ENCODE measurements around the gene ZNF592.

Gene ZNF592

DNA sequence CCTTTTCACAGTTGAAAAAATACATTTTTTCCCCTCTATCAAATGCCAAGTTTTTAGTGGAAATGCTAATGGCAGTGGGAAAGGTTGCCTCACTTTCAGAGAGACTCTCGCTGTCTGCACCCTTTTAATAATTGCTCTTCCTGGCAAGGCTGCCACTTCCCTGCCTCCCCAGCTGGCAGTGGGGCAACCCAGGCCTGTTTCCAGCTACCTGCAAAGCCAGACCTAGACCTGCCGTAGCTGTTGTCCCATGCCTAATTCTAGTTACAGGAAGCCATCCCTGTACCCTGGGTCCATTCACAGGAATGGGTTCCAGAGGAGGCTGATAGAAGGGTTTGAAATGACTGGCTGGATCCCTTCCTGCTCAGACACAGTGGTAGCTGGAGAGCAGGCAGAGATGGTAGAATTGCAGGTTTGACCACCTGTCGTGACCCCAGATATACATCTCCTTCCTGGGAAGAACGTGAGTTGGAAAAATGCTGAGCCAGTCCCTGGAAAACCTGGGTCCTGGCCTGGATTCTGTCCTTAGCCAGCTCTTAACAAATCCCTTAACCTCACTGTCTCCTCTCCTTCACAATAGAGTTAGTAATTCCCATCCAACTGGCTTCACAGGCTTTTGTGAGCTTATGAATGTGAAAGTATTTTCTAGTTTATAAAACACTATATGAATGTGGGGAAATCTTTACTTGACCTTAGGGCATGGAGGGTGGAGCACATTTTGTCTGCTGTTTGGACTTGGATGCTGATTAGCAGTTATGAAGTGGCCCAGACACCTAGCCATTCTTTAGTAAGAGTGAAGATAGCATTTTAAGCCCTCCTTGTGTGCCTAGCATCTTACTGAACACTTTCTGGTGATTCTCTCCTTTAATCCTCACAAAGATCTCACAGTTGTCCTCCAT lies 55.9 kb downstream of the ZNF592 start:
- in situ Hi-C loops (cut with MboI; ENCODE audit: low sequenced_read_pairs), result no loop called here

DNA sequence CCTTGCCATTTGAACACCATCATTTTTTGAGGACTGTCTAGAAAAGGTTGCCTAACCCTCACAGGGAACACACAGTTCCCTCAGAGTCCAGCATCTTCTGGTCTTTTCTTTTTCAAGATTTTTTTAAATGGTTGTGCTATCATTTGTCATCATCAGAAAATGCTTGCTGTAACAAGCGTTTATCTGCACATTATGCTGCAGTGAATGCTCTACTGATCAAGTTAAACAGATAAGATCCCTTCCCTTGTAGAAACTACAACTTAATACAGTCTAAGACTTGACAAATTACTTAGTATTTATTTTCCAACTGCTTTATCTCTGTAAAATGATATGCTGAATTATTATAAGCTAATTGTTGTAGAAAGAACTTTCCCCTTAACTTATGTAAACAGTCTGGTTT lies 56.8 kb downstream of the ZNF592 start:
- in situ Hi-C loops (cut with MboI; ENCODE audit: low sequenced_read_pairs), result no loop called here

DNA sequence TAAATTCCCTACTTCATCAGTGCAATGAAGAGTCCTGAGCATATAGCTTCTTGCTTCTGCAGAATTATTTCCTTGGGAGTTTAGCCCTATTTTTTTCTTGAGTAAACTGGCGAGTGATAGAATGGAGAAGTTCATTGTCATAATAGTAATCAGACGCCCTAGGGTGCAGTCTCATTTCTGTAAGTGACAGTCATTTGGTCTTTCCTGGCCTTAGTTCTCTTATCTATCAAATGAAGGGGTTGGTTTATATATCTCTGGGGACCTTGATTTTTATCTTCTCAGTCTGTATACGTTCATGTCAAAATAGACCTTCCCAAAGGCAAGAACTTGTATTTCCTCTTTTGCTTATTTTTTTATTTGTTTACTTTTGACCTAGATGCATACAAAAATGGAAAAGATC lies 58.8 kb downstream of the ZNF592 start:
- in situ Hi-C loops (cut with MboI; ENCODE audit: low sequenced_read_pairs), result no loop called here

DNA sequence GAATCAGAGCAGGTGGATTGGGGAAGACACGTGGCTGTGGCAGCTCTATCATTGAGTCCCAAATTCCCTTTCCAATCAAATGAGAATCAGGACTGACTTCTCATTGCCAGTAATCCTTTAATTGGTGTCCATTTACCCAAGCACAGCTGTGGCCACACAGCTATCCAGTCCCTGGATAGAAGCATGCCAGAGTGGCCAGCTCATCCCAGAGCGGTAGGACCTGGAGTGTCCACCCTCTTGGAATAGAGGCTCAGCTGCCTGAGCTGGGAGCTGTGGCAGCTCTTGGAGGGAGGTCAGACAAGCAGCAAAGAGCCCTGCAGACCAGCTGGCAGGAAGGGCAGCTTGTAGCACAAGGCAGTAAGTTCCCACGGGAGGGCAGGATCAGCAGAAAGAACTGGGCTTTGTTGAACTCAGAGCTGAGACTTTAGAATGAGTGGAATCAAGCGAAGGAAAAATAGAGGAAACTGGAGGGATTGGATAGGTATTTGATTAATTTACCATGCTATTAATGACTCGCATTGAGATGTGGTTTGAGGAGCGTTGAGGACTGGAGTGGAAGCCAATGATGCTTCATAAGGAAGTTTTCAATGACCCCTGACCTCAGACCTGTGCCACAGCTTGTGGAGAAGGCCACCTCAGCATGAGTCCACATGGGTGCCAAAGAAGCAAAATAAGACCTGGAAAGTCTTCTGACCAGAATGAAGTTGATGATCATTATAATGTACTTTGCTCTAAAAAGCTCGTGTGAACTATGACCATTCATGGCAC lies 61.9 kb downstream of the ZNF592 start:
- in situ Hi-C loops (cut with MboI; ENCODE audit: low sequenced_read_pairs), result no loop called here

DNA sequence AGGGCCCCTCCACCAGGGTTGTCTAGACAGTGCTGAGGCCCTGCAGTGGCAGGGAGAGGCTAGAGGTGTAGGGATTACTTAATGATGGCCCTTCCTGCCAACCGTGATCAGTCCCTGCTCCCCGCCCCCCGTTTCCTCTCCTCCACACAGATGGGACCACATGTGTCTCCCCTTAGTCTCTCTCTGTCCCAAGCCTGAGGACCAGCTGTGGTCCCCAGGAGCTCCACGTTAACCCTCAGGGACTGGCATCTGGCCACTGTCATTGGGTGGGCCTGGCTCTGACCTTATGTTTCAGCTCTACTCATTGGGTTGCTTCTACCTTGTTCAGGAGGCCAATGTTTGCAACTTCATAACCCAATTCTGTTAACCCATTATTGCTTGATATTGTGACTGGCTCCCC lies 62.8 kb downstream of the ZNF592 start:
- in situ Hi-C loops (cut with MboI; ENCODE audit: low sequenced_read_pairs), result no loop called here

DNA sequence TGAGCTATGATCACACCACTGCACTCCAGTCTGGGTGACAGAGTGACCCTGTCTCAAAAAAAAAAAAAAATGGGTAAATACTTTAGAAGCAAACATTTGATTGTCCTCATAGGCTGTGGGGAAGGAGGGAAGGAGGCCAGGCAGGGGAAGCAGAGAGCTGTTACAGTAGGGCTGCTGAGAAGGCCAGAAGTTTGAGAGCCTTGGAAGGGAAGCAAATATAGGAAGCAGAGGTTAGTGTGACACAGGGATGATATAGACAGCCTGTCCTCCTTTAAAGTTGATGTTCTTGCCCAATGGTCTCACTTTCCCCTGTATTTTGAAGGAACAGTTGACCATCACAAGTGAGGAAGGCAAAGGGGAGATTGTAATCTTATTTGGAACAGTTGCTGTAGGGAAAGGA lies 63.4 kb downstream of the ZNF592 start:
- in situ Hi-C loops (cut with MboI; ENCODE audit: low sequenced_read_pairs), result no loop called here

DNA sequence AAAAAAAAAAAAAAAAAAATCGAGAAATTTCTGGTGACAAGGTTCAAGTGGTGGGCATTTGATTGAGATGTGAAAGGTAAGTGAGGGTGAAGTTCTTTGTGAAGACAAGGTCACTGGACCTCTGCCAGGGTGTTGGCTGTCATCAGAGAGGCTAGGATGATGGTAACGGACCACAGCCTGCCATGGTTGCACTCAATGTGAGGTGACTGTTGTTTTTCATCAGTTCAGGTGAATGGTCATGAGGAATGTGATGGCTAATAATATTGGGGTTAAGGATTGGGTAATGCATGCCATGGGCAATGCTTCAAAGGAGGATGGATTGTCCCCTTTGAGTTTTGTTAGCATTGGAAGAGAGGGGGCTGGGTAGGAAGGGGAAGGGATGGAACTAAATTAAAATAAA lies 64.5 kb downstream of the ZNF592 start:
- in situ Hi-C loops (cut with MboI; ENCODE audit: low sequenced_read_pairs), result no loop called here

DNA sequence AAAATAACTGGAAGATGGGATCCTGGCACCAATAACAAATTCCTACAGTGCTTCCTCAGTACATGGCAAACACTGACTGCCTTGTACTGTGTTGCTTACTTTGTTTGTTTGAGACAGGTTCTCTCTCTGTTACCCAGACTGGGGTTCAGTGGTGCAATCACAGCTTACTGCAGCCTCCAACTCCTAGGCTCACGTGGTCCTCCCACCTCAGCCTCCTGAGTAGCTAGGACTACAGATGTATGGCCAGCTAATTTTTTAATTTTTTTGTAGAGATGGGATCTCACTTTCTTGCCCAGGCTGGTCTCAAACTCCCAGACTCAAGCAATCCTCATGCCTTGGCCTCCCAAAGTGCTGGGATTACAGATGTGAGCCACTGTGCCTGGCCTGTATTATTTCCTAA lies 65.0 kb downstream of the ZNF592 start:
- in situ Hi-C loops (cut with MboI; ENCODE audit: low sequenced_read_pairs), result no loop called here

DNA sequence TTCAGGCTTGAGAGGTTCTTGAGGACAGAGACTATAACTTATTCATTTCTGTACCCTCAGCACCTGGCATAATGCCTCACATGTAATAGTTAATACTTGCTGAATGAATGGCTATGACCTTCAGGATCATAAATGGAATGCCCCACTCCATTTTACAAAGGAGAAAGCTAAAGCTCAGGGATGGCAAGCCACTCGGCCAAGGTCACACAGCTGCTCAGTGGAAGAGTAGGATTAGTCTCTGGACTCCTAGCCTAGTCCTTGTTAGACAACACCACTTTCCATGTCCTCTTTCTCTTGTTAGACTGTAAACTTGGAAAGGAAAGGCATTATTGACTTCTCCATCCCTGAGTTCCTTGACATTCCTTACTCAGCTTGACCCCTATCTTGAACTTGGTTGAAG lies 65.5 kb downstream of the ZNF592 start:
- in situ Hi-C loops (cut with MboI; ENCODE audit: low sequenced_read_pairs), result no loop called here

DNA sequence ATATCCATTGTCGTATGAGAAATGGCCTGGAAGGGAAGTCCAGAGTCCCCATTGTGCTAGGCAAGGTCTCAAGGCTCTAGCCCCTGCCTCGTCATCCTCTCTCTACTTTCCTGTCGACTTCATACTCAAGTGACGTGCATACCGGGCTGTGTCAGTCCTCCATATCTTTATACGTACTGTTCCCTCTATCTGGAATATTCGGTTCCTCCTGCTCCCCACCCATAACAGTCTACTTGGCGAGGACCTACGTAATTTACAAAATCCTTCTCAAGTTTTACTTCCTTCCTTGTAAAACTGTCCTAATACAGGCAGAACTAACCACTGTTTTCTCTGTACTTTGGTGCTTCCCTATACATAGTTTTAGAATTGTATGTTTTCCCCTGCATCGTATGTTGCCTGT lies 66.5 kb downstream of the ZNF592 start:
- in situ Hi-C loops (cut with MboI; ENCODE audit: low sequenced_read_pairs), result no loop called here

DNA sequence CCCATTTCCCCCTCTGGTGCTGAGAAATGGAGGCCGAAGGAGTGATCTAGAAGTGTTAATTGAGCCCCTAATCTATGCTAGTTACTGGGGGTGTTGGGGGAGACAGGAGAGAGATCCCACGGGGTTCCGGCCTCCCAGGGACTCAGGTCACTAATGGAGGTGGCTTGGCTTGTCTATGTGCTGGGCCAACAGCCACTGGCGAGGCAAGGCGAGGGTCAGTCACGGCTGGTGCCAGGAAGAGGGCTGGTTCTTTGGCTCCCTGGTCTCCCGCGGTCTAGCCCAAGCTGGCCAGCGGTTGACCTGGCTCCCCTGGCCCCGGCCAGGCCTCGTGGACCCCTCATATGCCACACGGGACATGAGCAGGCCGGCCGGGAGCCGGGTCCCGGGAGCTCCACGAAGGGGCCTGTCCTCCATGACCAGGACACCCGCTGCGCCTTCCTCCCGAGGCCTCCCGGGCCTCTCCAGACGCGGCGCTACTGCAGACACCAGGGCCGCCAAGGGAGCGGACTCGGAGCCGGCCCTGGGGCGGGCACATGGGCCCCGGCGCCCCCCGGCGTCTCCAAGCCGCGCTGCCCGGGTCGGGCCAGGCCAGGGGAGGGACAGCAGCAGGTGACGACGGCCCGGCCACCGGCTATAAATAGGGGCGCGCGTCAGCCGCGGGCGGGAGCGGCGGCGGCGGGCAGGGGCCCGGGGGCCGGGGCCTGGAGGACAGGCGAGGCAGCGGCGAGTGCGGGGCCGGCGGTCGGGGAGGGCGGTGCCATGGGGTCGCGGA lies 68.5 kb downstream of the ZNF592 start, which contains the start of gene ALPK3:
Gene ALPK3 (plus strand): TSS at position 663 of the 772 bp plus-strand sequence. CDS start 97 bp downstream, at position 760.
- in situ Hi-C loops (cut with MboI; ENCODE audit: low sequenced_read_pairs), result no loop called here

DNA sequence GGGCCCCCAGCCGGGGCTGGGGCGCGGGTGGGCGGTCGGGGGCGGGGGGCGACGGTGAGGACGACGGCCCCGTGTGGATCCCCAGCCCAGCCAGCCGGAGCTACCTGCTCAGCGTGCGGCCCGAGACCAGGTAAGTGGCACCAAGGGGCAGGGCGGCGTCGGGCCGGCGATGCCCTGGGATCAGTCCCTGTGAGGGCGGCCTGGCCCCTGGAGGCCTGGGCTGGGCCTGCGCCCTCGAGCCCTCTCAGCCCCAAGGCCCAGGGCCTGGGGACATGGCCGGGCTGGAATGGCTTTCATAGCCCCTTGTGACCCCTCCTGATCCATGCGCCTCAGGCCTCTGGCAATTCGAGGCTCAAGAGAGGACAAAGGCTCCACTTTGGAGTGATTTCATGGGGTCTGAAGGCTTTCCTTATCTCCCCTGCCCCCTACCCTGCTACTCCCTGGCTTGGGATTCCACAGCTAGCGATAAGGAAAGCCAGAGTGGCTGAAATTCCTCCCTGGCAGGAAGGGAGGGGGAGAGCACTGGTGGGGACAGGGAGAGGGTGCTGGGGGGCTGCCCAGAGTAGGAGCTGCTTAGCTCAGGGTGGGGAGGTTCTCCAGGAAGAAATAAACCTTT lies 69.2 kb downstream of the ZNF592 start:
- in situ Hi-C loops (cut with MboI; ENCODE audit: low sequenced_read_pairs), result no loop called here

DNA sequence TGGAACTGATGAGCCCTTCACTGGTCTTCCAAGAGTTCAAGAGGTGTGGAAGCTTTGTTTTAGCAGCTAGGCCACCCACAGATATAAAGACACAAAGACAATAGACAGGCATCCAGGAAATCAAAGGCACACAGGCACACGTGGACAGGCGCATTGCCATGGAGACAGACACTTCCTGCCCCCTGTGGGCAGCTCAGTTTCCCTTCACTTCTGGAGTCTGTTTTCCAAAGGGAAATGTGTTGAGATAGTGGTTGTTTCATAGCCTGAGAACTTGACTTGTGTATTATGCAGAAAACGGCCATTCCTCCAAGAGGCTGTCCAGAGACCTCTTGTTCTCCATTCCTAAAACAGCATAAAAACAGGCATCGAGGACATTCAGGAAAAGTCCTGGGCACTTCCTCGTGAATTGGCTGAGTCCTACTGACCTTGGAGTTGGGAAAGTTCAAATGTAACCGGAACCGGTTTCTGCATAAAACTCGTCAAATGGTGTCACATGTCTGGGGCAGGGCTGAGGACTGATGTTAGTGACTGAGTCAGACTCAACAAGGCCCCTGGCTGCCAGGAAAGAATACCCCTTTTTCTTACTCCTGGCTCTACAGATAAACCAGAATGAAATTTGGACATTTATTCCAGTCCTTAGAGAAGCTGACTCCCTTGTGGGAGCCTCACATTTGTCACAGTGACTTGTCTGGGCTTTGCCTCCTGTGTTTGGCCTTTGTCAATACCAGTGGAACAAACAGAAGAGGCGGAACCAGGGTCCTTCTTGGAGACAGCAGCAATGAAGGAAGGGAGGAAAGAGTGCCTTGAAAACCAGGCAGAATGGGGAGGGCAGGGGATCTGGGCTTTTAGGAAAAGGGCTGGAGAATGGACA lies 70.1 kb downstream of the ZNF592 start:
- in situ Hi-C loops (cut with MboI; ENCODE audit: low sequenced_read_pairs), result no loop called here

DNA sequence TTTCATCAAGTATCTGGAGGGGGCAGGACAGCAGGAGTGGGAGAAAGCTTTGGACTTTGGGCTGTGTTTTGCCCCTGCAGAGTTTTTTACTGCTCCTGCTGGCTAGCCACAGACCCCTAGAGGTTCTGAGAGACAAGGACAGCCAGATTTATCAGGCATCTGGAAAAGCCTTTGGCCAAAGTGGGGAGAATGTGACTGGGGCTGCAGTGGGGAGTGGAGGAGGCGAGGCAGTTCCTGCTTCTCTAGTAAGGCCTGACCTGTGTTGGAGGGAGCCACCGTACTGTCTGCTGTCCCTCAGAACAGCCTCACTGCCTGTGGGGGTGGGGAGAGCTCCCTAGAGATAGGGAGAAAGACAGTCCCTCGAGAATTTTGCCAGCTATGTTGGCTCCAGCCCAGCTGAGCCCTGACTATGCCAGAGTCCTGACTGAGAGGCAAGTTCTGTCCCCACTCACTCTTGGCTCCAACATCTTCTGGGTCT lies 70.9 kb downstream of the ZNF592 start:
- in situ Hi-C loops (cut with MboI; ENCODE audit: low sequenced_read_pairs), result no loop called here

DNA sequence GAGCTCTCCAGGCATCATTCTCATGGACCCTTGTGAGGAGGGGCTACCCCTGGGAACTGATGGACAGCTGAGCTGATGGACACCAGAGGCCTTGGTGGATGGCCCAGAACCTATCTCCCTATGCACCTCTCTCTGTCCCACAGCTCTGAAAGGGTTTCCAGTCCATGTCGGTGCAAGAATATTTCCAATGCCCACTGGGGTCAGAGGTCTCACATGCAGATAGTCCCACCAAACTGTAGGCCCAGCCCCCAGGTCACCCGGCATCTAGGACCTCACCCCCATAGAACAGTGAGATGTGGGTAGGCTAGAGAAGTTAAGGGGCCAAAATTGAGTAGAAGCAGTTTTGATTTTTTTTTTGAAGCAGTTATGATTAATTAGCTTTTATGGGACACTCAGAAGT lies 71.4 kb downstream of the ZNF592 start:
- in situ Hi-C loops (cut with MboI; ENCODE audit: low sequenced_read_pairs), result no loop called here

DNA sequence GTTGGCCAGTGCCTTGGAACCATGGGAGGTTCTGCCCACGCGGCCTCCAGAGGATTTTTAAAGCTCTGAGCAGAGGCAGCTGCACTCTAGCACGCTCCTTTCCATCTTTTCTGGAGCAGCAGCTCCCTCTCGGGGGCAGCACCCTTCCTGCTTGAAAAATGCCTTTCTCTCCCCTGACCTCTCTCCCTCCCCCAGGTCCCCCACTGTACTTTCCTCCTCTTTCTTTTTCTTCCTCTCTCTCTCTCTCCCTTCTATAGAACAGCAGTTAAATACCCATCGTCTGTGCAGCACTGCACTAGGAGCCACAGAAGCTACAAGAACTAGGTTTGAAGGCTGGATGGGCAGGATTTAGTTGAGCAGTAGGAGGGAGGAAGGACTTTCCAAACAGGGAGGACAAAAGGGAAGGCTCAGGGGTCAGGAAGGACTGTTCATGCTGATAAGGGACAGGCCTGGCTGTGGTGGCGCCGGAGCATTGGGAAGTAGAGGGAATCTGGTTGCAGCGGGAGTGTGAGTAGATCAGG lies 73.2 kb downstream of the ZNF592 start:
- in situ Hi-C loops (cut with MboI; ENCODE audit: low sequenced_read_pairs), result no loop called here

DNA sequence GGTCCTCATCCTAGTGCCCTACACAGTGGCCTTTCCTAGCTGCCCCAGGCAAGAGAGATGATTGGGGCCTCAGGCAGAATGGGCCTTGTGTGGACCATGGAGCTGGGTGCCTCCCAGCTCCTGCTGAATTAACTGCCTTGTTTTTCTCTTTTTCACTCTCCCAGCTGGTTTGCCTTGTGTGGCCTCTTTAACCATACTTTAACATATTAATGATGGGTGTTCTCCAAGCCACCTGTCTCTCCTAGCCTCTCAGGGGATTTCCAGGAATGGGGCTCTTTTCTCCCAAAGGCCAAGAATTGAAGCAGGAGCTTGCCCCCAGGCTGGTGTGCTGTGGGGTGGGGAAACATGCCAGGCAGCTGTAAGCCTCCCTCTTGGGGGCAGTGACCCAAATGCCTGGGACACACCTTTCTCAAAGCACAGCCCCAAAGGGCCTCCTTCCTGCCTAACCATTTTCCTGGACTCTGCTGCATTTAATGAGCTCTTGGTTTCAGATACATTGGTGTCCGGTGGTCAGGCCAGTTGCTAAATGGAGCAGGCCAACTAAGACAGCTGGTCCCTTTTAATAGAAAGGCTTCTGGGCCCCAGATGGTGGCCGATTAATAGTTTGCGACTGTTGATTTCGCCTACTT lies 74.4 kb downstream of the ZNF592 start:
- in situ Hi-C loops (cut with MboI; ENCODE audit: low sequenced_read_pairs), result no loop called here

DNA sequence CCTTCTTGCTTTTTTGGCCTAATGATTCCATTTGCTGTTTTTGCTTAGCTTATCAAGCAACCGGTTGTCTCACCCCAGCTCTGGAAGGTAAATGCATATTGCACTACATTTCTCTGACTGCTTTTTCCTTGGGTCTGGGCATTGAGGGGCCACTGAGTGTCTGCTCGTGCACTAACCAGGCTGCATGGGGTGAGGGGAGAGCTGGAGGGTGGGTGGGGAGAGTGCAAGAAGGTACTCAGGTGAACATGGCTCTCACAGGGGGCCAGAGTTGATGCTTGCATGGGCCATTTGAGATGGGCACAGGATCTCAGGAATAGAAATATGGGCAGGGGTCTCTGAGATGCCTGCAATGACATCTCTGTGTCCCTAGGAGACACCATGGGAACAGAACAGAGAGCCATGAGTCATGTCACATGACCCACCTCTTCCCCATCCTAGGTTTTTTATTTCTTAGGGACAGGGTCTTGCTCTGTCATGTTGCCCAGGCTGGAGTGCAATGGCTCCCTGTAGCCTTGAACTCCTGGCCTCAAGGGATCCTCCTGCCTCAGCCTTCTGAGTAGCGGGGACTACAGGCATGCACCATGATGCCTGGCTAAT lies 75.0 kb downstream of the ZNF592 start:
- in situ Hi-C loops (cut with MboI; ENCODE audit: low sequenced_read_pairs), result no loop called here
